Daoy (cell line): Measurements from ENCODE around the gene MACROD1. TPM values are rescaled to one million over a fixed set of nuclear protein-coding genes. Genes with fewer than 3 reads are reported as not detected.
A peak's percentile ranks its signal among the peaks of the same experiment; 100 is the strongest.

Experiments
- DNase-seq: peaks from one replicate; pipeline ENCODE4 v3.0.0-alpha.2; 2015; ENCODE audit warnings: low read depth
- total RNA-seq: library from RNA; depleted of rRNA; stranded (reverse); fragments of >200 nt; shearing (Covaris generic); gene quantifications from 2 replicates; pipeline ENCODE4 v1.2.3, GENCODE V29; 2014; rRNA removed

MACROD1 gene
- total RNA-seq, 1 experiment from 2014 or later = 19.4 TPM

DNA sequence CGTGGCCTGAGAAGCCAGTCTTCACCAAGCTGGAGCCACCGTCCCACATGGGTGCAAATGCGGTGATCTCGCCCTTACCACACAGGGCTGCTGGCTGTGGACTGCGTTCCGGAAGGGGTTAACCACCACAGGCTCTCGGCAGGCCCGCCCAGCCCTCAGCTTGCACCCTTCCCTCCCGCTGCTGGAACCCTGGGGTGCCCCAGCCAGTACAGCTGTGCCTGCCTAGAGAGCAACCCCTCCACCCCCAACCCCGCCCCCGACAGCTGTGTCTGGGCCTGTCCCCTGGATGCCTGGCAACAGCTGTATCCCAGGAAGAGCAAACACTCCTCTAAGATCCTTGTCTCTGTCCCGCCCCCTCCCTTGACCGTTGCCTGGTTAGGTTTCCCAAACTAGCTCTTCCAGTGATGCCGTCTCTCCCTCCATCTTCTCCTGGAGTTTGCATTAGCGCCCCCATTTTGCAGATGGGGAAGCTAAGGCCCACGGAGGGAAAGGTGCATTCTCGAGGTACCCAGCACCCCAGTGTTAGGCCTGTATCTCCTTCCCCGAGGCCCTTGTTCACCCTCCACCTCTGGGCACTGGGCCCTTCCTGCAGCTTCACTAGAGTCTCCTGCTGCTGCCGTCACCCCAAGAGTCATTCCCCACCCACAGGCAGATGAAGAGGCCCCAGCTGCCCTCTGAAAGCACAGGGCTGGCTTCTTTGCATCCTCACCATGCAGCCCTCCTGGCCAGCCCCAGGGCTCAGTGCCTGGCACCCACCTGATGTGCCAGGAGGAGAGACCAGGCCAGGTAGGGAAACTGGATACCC lies 204.1 kb downstream of the MACROD1 start:
- peak; percentile 53 for DNase-seq

- DNase-seq = no peak
Measured at GRCh38 chr11:63958008-63958407, 207.9 kb downstream of the MACROD1 start.

DNA sequence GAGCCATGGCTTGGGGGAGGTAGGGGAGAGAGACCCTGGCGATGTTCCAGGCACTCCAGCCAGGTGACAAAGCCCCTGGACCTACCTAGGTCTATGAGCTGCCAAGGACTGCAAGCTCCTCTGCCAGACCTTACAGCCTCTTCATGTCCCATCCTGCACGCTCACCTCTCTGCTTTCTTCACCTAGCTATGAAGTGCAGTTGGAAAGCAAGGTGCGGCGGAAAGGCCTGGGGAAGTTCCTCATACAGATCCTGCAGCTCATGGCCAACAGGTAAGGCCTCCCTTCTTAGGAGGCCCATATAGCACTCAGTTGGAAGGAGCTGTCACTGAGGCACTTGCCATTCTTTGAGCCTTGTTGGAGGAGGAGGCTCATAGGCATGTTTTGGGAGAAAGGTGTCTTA lies 213.3 kb downstream of the MACROD1 start:
- no peak for DNase-seq

DNA sequence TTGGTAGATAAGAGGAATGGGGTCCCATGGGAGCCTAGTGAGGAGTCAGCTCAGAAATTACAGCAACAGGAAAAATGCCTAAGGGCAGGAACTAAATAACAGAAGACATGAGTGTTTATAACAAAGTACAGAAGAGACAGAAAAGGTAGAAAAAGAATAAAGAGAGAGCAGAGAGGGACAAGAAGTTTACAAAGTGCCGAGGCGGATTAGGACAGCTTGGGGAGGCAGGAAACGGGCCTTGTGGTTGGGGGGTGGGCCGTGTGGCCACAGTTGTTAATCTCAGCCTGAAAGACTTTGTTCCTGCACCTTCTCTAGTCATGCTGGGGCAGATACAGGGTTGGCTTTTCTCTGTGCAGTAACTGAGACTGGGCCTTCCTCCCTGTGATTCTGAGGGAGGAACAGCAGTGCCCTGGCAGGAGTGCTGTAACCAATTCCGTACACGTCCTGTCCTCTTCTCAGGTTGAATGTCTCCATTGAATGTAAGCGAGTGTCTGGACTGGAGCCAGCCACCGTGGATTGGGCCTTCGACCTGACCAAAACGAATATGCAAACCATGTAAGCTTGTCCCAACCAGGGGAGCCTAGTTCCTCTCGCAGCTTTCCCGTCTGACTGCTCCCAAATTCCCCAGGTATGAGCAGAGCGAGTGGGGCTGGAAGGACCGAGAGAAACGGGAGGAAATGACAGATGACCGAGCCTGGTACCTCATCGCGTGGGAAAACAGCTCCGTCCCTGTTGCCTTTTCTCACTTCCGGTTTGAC lies 214.0 kb downstream of the MACROD1 start:
- DNase-seq = no peak

Other genes with a start within 250 kb of the MACROD1 start
- 0.36 and 0.80 TPM in 2 replicates for gene RCOR2, start 248.9 kb downstream of the MACROD1 start, total RNA-seq
- gene NAA40, start 227.1 kb downstream of the MACROD1 start, total RNA-seq = 12.6 and 17.5 TPM in 2 replicates
- 361 and 414 TPM in 2 replicates for gene COX8A, start 191.5 kb downstream of the MACROD1 start, total RNA-seq
- 30.7 and 36.9 TPM in 2 replicates for gene OTUB1, start 179.7 kb downstream of the MACROD1 start, total RNA-seq
- gene FLRT1, start 130.2 kb downstream of the MACROD1 start, total RNA-seq = not detected in 2 replicates
- gene STIP1, start 20.1 kb upstream of the MACROD1 start, total RNA-seq = 283 and 358 TPM in 2 replicates
- gene FERMT3, start 40.6 kb upstream of the MACROD1 start, total RNA-seq = 3.0 and 5.7 TPM in 2 replicates
- 19.8 and 19.9 TPM in 2 replicates for gene TRPT1, start 60.1 kb upstream of the MACROD1 start, total RNA-seq
- gene NUDT22, start 60.2 kb upstream of the MACROD1 start, total RNA-seq = 43.1 and 51.3 TPM in 2 replicates
- gene DNAJC4, start 64.4 kb upstream of the MACROD1 start, total RNA-seq = 1.7 and 2.7 TPM in 2 replicates
- gene VEGFB, start 68.5 kb upstream of the MACROD1 start, total RNA-seq = 6.7 and 8.9 TPM in 2 replicates
- gene FKBP2, start 75.0 kb upstream of the MACROD1 start, total RNA-seq = 18.8 and 102 TPM in 2 replicates
- 414 and 421 TPM in 2 replicates for gene PPP1R14B, start 80.8 kb upstream of the MACROD1 start, total RNA-seq
- 11.5 and 13.2 TPM in 2 replicates for gene PLCB3, start 85.4 kb upstream of the MACROD1 start, total RNA-seq
- gene BAD, start 118.6 kb upstream of the MACROD1 start, total RNA-seq = 63.5 and 65.9 TPM in 2 replicates
- 14.3 and 24.6 TPM in 2 replicates for gene GPR137, start 119.7 kb upstream of the MACROD1 start, total RNA-seq
- gene KCNK4, start 125.2 kb upstream of the MACROD1 start, total RNA-seq = 0.23 TPM in 1 of 2 replicates, not detected in the other
- gene CATSPERZ, start 134.2 kb upstream of the MACROD1 start, total RNA-seq = 0.23 and 6.0 TPM in 2 replicates
- gene ESRRA, start 139.4 kb upstream of the MACROD1 start, total RNA-seq = 35.0 and 37.5 TPM in 2 replicates
- gene TRMT112, start 151.4 kb upstream of the MACROD1 start, total RNA-seq = 565 and 690 TPM in 2 replicates
- gene PRDX5, start 152.0 kb upstream of the MACROD1 start, total RNA-seq = 213 and 229 TPM in 2 replicates
- 1.7 and 2.1 TPM in 2 replicates for gene CCDC88B, start 174.1 kb upstream of the MACROD1 start, total RNA-seq
- gene RPS6KA4, start 193.0 kb upstream of the MACROD1 start, total RNA-seq = 28.7 and 38.6 TPM in 2 replicates